ENCODE measurements around the gene NEXN. TPM values are rescaled to one million over a fixed set of nuclear protein-coding genes. Genes with fewer than 3 reads are reported as not detected.

NEXN gene
- total and polyA plus RNA-seq, 2 of the 8 experiments (the other 6 are each of a cell fraction or from before 2014, with no cell fraction given), result 0.20 to 2.9 TPM

DNA sequence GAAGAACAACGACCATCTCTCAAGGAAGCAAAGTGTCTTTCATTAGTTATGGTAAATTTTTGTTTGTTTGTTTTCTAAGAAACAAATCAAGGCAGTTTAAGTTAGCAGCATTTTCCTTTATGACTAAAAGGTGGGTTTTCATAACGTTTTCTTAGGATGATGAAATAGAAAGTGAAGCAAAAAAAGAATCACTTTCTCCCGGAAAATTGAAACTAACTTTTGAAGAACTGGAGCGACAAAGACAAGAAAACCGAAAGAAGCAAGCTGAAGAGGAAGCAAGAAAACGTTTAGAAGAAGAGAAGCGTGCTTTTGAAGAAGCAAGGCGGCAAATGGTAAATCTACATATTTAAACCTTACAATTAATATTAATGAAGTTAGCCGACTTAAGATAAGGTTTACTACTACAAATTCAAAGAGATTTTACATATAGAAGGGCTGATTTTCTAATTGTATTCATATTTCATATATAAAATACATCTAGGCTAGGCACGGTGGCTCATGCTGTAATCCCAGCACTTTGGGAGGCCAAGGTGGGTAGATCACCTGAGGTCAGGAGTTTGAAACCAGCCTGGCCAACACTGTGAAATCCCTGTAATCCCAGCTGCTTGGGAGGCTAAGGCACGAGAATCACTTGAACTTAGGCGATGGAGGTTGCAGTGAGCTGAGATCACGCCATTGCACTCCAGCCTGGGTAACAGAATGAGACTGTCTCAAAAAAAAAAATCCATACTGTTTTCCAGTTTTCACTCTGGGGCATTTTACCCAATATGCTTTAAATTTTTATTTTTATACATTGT lies 38.3 kb downstream of the NEXN start:
- no peak overlapping the region for H4K8ac ChIP-seq (ENCODE audit: extremely low read depth, insufficient read depth, low read length)
- H3K9me3 ChIP-seq (ENCODE audit: insufficient read depth in 2 of 2, low read depth in 1 of 2, low read length in 1 of 2), result no peaks in the 10 kb centered on the region
- H4K91ac ChIP-seq (replicated peaks; ENCODE audit: insufficient read length, low read length), result no peak overlapping the region
- no peak overlapping the region for H2BK5ac ChIP-seq (ENCODE audit: low read depth, low read length)
- no peak overlapping the region for H3K18ac ChIP-seq (ENCODE audit: extremely low read depth, low read length)
- H2BK12ac ChIP-seq (ENCODE audit: low read depth, low read length), result no peak overlapping the region
- H2BK20ac ChIP-seq (ENCODE audit: low read length), result no peak overlapping the region
- no peaks in the 10 kb centered on the region; a peak in 1 of 8 replicates for H3K36me3 ChIP-seq (ENCODE audit: control insufficient read depth in 2 of 4, insufficient read depth in 4 of 4, low read length in 3 of 4)
- no peaks in the 10 kb centered on the region for H3K23me2 ChIP-seq (ENCODE audit: low read depth, low read length)
- H3K9ac ChIP-seq (replicated peaks in 1 of 4; ENCODE audit: extremely low read depth in 1 of 4, low read depth in 3 of 4, low read length in 3 of 4), result no peak overlapping the region
- no peak overlapping the region for H3K4ac ChIP-seq (replicated peaks; ENCODE audit: insufficient read length, low read depth, low read length)
- no peak overlapping the region for H3K14ac ChIP-seq (ENCODE audit: insufficient read length)
- H4K20me1 ChIP-seq (replicated peaks in 1 of 2; ENCODE audit: control insufficient read depth in 1 of 2, insufficient read depth in 2 of 2, low read length in 2 of 2), result no peaks in the 10 kb centered on the region
- H3K4me3 ChIP-seq (ENCODE audit: extremely low read depth in 1 of 4, insufficient read depth in 2 of 4, low read depth in 3 of 4, low read length in 4 of 4), result no peak overlapping the region
- H3K56ac ChIP-seq (replicated peaks; ENCODE audit: insufficient read length, low read depth, low read length), result no peak overlapping the region
- H3K4me1 ChIP-seq (replicated peaks in 1 of 4; ENCODE audit: control insufficient read depth in 3 of 4, insufficient read depth in 4 of 4, low read length in 3 of 4), result no peaks in the 10 kb centered on the region
- H2AFZ ChIP-seq (ENCODE audit: low read length), result no peak overlapping the region
- DNase-seq (ENCODE audit: low read depth in 1 of 2, low spot score in 2 of 2) (no peak), FAIRE-seq (no peak)
- no peaks in the 10 kb centered on the region for H3K79me1 ChIP-seq (ENCODE audit: low read depth, low read length)
- ChIA-PET CTCF (ENCODE audit: partially characterized antibody) (interaction anchor here (0.6 kb wide), 2 partner anchors 159 to 913 kb away, joined by 3 read pairs; no protein-coding TSS in a partner anchor), POLR2A (ENCODE audit: partially characterized antibody) (interaction anchor here (0.6 kb wide), 2 partner anchors 28 to 393 kb away, joined by 3 read pairs; no protein-coding TSS in a partner anchor)
- H2BK120ac ChIP-seq (replicated peaks; ENCODE audit: low read depth, low read length), result no peak overlapping the region
- TF ChIP-seq, protein P1, sequence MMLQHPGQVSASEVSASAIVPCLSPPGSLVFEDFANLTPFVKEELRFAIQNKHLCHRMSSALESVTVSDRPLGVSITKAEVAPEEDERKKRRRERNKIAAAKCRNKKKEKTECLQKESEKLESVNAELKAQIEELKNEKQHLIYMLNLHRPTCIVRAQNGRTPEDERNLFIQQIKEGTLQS (IDR thresholded peaks at IDR 0.05; ENCODE audit: insufficient read depth, low read depth, low read length), result no peak
- no peak for TF ChIP-seq SP2 (IDR thresholded peaks at IDR 0.05; ENCODE audit: low read length)
- H3K4me2 ChIP-seq (ENCODE audit: insufficient read depth in 1 of 2, low read depth in 2 of 2, low read length in 2 of 2), result no peak overlapping the region
- no peaks in the 10 kb centered on the region for H3K79me2 ChIP-seq (ENCODE audit: control insufficient read depth in 1 of 2, insufficient read depth in 2 of 2, low read length in 2 of 2)
- 72% methylated on average over 13 of the region's 13 CpGs; no CpG with 5 or more reads in 1 of the 2 experiments for WGBS, 2 experiments (ENCODE audit: extremely low coverage in 1 of 2, insufficient coverage in 1 of 2, insufficient read length in 1 of 2, insufficient replicate concordance in 2 of 2, low coverage in 1 of 2, low lambda C conversion rate in 2 of 2, missing lambda C conversion rate in 1 of 2)
- H2BK15ac ChIP-seq (ENCODE audit: low read length), result no peak overlapping the region
- H3K27me3 ChIP-seq (replicated peaks in 1 of 4; ENCODE audit: control insufficient read depth in 3 of 4, extremely low read depth in 1 of 4, insufficient read depth in 3 of 4, low read length in 3 of 4), result no peaks in the 10 kb centered on the region
- no peak overlapping the region for H4K5ac ChIP-seq (ENCODE audit: insufficient read length, low read depth, low read length)
- H3K27ac ChIP-seq (ENCODE audit: low read depth, low read length), result no peak overlapping the region
- no peak overlapping the region for H3K23ac ChIP-seq (ENCODE audit: insufficient read length)
- H2AK5ac ChIP-seq (ENCODE audit: low read depth, low read length), result no peak overlapping the region
